MG63 (cell line): Measurements from ENCODE around the gene CCNT2. TPM values are rescaled to one million over a fixed set of nuclear protein-coding genes. Genes with fewer than 3 reads are reported as not detected.
"Not testable (repeated sequence)": the region's sequence is repeated elsewhere in the genome, so short reads cannot be mapped to it uniquely, and the experiment has no call there.

ENCODE experiments used
- DNase-seq: peaks from one replicate; pipeline ENCODE4 v3.0.0-alpha.2; 2020
- H3K27me3 ChIP-seq: fragments of 250-450 bp; sonication (Bioruptor Pico); 2 replicates; pipeline ENCODE4 v1.5.1; 2020; ENCODE audit warnings: mild to moderate bottlenecking, moderate library complexity
- H3K36me3 ChIP-seq: fragments of 250-450 bp; sonication (Bioruptor Pico); 2 replicates; pipeline ENCODE4 v1.5.1; 2020; ENCODE audit warnings: mild to moderate bottlenecking, moderate library complexity
- H3K4me3 ChIP-seq: fragments of 250-450 bp; sonication (Bioruptor Pico); 2 replicates; pipeline ENCODE4 v1.5.1; 2020; ENCODE audit warnings: mild to moderate bottlenecking, moderate library complexity
- H3K9me3 ChIP-seq: fragments of 250-450 bp; sonication (Bioruptor Pico); 2 replicates; pipeline ENCODE4 v1.5.1; 2020; ENCODE audit warnings: mild to moderate bottlenecking, moderate library complexity
- total RNA-seq: library from RNA; depleted of rRNA; stranded (reverse); fragments of >200 nt; shearing (Covaris generic); gene quantifications from 2 replicates; pipeline ENCODE4 v1.2.3, GENCODE V29; 2014; ENCODE audit warnings: low replicate concordance

CCNT2 gene
- total RNA-seq, 1 experiment from 2014 or later = 11.2 TPM

DNA sequence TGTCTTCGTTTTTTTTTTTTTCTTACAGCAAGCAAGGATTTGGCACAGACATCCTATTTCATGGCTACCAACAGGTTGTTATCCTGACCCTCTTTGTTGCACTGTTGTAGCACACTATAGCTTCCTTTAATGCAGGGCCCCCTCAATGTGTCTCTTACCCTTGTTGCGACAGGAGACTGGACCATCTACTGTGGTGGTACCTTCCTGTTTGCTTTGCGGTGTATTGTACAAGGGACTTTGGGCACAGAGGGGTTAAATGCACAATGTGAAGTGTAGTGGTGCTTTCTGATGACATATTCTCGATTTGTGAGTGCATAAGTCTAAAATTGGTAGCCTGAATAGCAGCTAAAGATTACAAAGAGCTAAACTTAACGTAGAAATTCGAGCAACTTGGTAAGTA, 27.5 kb downstream of the CCNT2 start:
- no peak for DNase-seq
- peaks cover 62% of the 10 kb centered on the region for H3K36me3 ChIP-seq
- no peaks in the 10 kb centered on the region for H3K27me3 ChIP-seq
- H3K4me3 ChIP-seq = no peak overlapping the region
- H3K9me3 ChIP-seq = no peaks in the 10 kb centered on the region

DNA sequence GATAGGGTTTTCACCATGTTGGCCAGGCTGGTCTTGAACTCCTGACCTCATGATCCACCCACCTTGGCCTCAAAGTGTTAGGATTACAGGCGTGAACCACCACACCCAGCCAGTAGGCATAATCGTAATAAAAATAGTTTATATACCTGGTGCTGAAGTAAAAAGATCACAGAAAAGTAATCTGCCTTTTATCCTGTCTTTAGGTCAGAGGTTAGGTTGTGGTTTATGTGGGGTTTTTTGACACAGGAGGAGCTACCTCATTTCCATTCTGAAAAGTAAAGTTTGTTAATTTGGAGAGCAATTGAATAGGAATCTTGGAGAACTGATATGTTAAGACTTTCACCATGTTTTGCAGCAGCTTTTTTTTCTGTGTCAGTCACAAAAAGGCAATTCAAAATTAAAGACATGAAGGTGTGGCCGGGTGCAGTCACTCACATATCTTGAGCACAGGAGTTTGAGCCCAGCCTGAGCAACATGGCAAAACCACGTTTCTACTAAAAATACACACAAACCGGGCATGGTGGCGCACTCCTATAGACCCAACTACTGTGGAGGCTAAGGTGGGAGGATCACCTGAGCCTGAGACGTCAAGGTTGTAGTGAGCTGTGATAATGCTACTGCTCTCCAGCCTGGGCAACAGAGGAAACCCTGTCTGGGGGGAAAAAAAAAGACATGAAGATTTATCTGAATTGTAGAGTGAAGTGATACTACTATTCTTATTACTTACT, 31.5 kb downstream of the CCNT2 start:
- no peak for DNase-seq
- no peaks in the 10 kb centered on the region for H3K9me3 ChIP-seq
- H3K36me3 ChIP-seq = peaks cover 69% of the 10 kb centered on the region
- no peak overlapping the region for H3K4me3 ChIP-seq
- no peaks in the 10 kb centered on the region for H3K27me3 ChIP-seq

GRCh38 chr2:134950886-134951285, 32.3 kb downstream of the CCNT2 start:
- Histone ChIP-seq H3K9me3 (no peaks in the 10 kb centered on the region), H3K4me3 (no peak overlapping the region), H3K27me3 (no peaks in the 10 kb centered on the region), H3K36me3 (peaks cover 72% of the 10 kb centered on the region)
- DNase-seq = no peak

DNA sequence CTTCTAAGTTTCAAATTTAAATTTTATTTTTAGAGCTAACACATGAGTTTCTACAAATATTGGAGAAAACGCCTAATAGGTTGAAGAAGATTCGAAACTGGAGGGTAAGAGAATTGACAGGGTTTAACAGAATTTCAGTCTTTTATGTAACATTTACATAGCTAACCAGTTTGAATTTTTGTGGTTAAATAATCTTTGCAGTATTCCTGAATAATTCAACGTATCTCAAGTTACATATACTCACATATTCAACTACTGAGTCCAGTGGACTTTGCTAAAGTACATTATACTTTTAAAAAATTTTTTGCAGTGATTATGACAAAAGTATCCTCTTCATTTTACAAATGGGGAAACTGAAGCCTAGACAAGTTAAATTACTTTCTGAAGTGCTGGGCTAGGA, 34.0 kb downstream of the CCNT2 start:
- DNase-seq = no peak
- Histone ChIP-seq H3K27me3 (no peaks in the 10 kb centered on the region), H3K4me3 (no peak overlapping the region), H3K9me3 (no peaks in the 10 kb centered on the region), H3K36me3 (peaks cover 77% of the 10 kb centered on the region)

DNA sequence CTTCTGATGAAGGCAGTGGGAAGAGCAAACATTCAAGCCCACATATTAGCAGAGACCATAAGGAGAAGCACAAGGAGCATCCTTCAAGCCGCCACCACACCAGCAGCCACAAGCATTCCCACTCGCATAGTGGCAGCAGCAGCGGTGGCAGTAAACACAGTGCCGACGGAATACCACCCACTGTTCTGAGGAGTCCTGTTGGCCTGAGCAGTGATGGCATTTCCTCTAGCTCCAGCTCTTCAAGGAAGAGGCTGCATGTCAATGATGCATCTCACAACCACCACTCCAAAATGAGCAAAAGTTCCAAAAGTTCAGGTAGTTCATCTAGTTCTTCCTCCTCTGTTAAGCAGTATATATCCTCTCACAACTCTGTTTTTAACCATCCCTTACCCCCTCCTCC, 35.4 kb downstream of the CCNT2 start:
- no peak overlapping the region for H3K4me3 ChIP-seq
- H3K9me3 ChIP-seq = no peaks in the 10 kb centered on the region
- DNase-seq = no peak
- peaks cover 77% of the 10 kb centered on the region for H3K36me3 ChIP-seq
- no peaks in the 10 kb centered on the region for H3K27me3 ChIP-seq

- Histone ChIP-seq H3K36me3 (peaks cover 64% of the 10 kb centered on the region), H3K4me3 (no peak overlapping the region), H3K9me3 (no peaks in the 10 kb centered on the region), H3K27me3 (no peaks in the 10 kb centered on the region)
- DNase-seq = no peak
Observed at GRCh38 chr2:134955744-134956143, 37.1 kb downstream of the CCNT2 start.

GRCh38 chr2:134957477-134957876, 38.9 kb downstream of the CCNT2 start:
- DNase-seq = no peak
- Histone ChIP-seq H3K4me3 (no peak overlapping the region), H3K27me3 (no peaks in the 10 kb centered on the region), H3K9me3 (no peaks in the 10 kb centered on the region), H3K36me3 (peaks cover 53% of the 10 kb centered on the region)

DNA sequence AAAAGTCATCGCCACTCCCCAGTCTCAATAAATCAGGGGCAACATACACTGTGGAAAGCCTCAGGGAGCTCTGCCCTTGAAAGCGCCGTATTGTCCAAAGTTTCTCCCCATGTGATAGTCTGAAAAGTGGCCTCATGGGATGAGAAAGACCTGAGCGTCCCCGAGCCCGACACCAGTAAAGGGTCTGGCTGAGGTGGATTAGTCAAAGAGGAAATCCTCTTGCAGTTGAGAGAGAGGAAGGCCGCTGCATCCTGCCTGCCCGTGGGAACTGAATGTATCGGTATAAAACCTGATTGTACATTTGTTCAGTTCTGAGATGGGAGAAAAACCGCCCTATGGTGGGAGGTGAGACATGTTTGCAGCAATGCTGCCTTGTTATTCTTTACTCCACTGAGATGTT, 48.5 kb downstream of the CCNT2 start:
- not testable (repeated sequence) for H3K9me3 ChIP-seq, H3K27me3 ChIP-seq, H3K36me3 ChIP-seq, DNase-seq, H3K4me3 ChIP-seq

GRCh38 chr2:134973241-134974138, 54.9 kb downstream of the CCNT2 start:
- H3K36me3 ChIP-seq = no peaks in the 10 kb centered on the region

GRCh38 chr2:134975281-134976009, 56.8 kb downstream of the CCNT2 start:
- no peak for DNase-seq
- Histone ChIP-seq H3K27me3 (no peaks in the 10 kb centered on the region), H3K9me3 (peaks cover 16% of the 10 kb centered on the region; the same call in 1 of the 2 replicates), H3K36me3 (no peaks in the 10 kb centered on the region), H3K4me3 (no peak overlapping the region)

More at GRCh38 chr2:134973241-134974138, 54.9 kb downstream of the CCNT2 start:
- Histone ChIP-seq H3K4me3 (no peak overlapping the region), H3K27me3 (no peaks in the 10 kb centered on the region), H3K9me3 (peaks cover 16% of the 10 kb centered on the region; the same call in 1 of the 2 replicates)
- DNase-seq = no peak

GRCh38 chr2:134976074-134976702, 57.6 kb downstream of the CCNT2 start:
- no peak for DNase-seq
- Histone ChIP-seq H3K9me3 (peaks cover 16% of the 10 kb centered on the region; the same call in 1 of the 2 replicates), H3K36me3 (no peaks in the 10 kb centered on the region), H3K4me3 (no peak overlapping the region), H3K27me3 (no peaks in the 10 kb centered on the region)

DNA sequence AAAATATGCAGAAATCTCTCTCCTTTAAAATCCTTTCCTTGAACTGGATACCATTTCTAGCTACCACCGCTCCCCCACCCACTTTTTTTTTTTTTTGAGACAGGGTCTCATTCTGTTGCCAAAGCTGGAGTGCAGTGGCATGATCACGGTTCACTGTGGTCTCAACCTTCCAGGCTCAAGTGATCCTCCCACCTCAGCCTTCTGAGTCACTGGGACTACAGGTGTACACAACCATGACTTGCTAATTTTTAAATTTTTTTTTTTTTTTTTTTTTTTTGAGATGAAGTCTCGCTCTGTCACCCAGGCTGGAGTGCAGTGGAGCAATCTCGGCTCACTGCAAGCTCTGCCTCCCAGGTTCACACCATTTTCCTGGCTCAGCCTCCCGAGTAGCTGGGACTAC, 58.5 kb downstream of the CCNT2 start:
- H3K9me3 ChIP-seq = peaks cover 14% of the 10 kb centered on the region; the same call in 1 of the 2 replicates
- not testable (repeated sequence) for H3K27me3 ChIP-seq, DNase-seq, H3K4me3 ChIP-seq, H3K36me3 ChIP-seq

DNA sequence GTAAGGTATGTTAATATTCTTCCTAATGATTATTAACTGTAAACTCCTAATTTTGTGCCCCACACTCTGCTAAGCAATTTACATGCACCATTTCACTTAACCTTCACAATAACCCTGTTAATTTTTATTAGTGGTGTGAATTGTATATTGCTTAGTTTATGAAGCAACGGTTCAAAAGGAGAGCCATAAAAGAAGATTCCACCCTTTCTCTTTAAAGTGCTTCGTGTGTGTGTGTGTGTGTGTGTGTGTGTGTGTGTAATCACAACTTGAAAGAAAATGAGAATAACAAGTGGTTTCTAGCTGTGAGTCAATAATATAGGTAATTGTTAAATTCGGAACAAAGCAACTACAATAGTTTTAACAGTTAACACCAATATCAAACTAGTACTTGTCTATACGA, 60.6 kb downstream of the CCNT2 start:
- no peak for DNase-seq
- no peak overlapping the region for H3K4me3 ChIP-seq
- H3K36me3 ChIP-seq = no peaks in the 10 kb centered on the region
- no peaks in the 10 kb centered on the region for H3K27me3 ChIP-seq
- H3K9me3 ChIP-seq = peaks cover 5% of the 10 kb centered on the region; the same call in 1 of the 2 replicates

DNA sequence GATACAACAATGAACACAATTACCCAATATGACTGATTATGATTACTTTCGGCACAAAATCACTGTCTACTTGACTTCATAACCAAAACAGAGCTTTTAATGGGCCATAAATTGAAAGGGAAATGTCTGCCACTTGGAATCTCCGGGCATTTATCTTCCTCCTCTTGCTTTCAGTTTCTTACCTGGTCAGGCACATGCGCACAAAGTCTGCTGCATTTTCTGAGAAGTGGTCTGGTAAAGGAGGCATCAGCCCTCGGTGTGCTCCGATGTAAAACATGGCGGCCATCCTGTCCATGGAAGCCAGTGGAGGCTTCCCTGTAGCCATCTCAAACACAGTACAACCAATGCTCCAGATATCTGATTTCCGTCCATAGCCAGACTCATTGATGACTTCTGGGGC, 62.0 kb downstream of the CCNT2 start:
- H3K4me3 ChIP-seq = no peak overlapping the region

DNA sequence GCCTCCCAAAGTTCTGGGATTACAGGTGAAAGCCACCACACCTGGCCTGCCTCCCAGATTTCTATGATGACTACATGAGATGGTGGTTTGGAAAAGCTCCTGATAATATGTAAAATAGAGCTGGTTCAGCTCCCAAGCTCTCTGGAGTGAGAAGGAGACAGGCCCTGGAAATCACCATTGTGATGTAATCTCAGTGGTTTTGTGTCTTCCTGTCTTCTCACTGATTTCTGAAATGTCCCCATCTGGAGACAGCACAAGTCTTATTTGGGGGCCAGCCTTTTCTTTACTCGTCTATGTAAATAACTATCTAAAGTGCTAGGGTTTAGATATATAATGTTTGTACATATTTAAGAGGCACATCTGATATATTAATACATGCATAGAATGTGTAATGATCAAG, 64.0 kb downstream of the CCNT2 start:
- Histone ChIP-seq H3K27me3 (peaks cover 9% of the 10 kb centered on the region), H3K36me3 (no peaks in the 10 kb centered on the region), H3K9me3 (no peaks in the 10 kb centered on the region), H3K4me3 (no peak overlapping the region)
- DNase-seq = no peak

More for the DNA sequence above, 62.0 kb downstream of the CCNT2 start:
- H3K27me3 ChIP-seq = peaks cover under 1% of the 10 kb centered on the region; the same call in 1 of the 2 replicates
- H3K36me3 ChIP-seq = no peaks in the 10 kb centered on the region
- DNase-seq = no peak
- no peaks in the 10 kb centered on the region for H3K9me3 ChIP-seq

DNA sequence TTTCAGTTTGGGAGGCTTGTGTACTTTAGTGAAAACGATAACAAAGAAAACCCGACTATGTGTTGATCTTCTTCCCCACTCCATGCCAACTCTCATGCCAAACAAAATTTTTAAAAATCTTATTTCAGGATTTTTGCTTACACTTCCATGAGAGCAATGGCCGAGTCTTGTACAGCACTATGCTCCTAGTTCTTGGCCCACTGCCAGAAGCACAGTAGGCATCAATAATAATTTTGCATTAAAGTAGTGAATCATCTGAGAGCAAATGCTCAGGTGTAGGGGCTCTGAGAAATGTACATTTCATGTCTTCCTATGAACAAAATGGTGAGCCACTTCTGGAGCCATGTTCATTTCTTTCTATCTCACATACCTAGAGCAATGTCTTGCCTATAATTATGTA, 66.4 kb downstream of the CCNT2 start:
- Histone ChIP-seq H3K4me3 (no peak overlapping the region), H3K27me3 (peaks cover 19% of the 10 kb centered on the region), H3K9me3 (no peaks in the 10 kb centered on the region), H3K36me3 (no peaks in the 10 kb centered on the region)
- no peak for DNase-seq
